Epithelial cell of prostate (primary cell): ENCODE data around the gene TEAD2.

Experiments used
- DNase-seq: peaks from one replicate; pipeline ENCODE4 v3.0.0-alpha.2; 2011; ENCODE audit warnings: low read depth, low spot score
- H3K27ac ChIP-seq: fragments of 450-650 bp; 2 replicates; pipeline ENCODE4 v1.5.1; 2017; ENCODE audit warnings: mild to moderate bottlenecking

Gene TEAD2

DNA sequence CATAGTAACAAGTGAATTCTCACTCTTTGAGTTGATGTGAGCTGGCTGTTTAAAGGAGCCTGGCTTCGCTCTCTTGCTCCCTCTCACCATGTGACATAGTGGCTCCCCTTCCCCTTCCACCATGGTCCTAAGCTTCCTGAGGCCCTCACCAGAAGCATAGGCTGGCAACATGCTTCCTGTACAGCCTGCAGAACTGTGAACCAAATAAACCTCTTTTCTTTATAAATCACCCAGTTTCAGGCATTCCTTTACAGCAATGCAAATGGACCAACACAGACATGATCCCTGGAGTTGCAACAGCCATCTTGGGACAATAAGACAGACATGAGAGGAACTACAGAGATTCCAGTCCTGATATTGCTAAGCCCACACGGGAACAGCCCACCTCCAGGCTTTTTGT lies 12.6 kb downstream of the TEAD2 start:
- no peak for DNase-seq
- H3K27ac ChIP-seq = no peak overlapping the region

DNA sequence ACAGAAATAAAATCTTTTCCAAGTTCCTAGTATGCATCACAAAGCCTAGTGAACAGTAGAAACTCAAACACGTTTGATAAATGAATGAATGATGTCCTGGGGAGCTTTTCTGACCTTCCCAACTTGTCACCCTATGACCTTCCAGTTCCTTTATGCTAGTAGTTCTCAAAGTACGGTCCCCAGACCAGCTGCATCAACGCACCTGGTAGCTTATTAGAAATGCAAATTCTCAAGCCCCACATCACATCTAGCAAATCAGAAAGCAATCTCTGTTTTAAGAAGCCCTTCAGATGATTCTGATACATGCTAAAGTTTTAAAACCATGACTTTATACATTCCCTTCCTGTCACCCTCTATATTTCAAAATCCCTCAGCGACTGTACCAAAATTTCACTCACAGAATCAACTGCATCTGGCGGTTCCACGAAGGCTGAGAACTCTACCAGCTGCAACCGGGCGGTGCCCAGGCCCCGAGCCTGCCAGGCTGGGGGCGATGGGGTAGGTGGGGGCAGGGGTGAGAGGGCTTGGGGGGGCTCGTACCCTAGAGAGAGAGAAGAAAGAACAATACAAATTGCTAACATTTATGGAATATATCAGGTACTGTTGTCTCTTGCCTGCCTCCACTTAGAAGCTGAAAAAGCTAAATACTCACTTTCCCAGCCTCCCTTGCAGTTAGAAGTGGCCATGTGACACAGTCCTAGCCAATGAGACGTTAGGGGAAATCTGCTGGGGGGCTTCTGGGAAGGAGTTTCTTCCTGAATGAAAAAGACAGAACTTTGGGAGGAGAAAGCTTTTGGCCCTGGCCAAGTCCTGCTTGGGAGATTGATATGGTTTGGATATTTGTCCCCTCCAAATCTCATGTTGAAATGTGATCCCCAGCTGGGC lies 13.7 kb downstream of the TEAD2 start:
- H3K27ac ChIP-seq = no peak overlapping the region
- no peak for DNase-seq

DNA sequence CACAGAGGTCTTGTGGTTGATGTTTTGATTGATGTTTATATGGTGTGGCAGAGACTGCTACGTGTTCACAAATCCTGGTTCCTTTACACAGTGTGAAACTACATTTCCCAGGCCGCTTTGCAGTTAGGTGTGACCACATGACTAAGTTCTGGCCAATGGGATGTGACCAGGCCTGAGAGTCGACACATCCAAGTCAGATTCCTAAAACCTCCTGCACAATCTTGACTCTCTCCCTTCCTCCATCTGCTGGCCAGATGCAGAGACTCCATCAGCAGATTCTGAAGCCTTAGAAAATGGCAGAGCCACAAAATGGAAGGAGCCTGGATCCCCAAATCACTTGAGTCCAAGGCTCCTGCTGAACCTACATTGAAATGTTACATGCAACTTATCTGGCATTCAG lies 14.4 kb downstream of the TEAD2 start:
- no peak overlapping the region for H3K27ac ChIP-seq
- no peak for DNase-seq

DNA sequence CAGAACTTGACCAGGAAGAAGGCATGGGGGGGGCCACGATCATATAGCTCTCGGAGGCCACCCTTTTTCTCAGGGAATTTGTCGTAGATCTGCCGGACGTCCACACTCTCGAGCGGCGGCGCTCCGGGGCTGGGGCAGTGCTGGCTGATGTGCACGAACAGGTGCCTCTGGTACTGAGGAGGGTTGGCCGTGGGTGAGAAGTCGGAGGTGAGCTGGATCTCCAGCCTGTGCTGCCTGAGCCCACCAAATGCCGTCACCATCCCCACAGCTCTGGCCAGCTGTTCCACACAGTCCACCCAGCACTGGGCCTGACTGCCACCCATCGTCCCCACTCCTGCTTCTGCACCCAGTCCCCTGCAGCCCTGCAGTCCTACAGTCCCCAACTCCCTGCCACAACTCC lies 15.0 kb downstream of the TEAD2 start:
- no peak for DNase-seq
- H3K27ac ChIP-seq = no peak overlapping the region

DNA sequence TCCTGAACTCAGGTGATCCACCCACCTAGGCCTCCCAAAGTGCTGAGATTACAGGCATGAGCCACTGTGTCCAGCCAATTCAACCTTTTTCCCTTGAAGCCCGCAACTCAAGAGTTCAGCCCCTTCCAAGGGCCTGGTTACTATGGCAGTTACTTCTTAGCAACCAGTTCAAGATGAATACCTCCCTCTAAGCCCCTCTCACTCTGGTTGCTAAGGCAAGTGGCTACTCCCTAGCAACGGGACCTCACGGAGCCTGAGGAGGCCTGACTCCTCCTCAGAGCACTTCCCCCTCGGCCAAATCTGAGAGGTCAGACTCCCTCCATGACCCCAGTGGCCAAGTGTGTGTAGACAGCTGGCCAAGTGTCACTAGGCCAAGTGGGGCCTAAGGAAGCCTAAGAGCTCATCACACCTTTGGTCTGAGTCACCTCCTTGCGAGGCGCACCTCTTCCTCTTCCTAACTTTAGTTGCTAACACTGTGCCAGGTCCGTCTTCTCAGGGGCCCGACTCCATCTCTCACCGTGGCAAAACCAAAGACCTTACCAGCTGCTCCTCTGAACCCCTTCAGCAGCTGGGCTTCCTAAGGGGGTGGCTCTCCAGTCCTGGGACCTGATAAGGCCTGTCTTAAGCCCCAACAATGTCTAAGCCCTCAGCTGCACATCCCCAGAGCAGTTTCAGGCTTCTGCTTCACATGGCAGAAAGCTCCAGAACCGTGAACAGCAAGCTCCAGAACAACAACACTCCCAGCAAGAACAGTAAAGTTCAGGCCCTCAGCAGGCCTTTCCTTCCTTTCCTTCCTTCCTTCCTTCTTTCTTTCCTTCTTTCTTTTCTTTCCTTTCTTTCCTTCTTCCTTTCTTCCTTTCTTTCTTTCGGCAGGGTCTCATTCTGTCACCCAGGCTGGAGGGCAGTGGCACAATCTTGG lies 17.5 kb downstream of the TEAD2 start:
- no peak overlapping the region for H3K27ac ChIP-seq
- no peak for DNase-seq

DNA sequence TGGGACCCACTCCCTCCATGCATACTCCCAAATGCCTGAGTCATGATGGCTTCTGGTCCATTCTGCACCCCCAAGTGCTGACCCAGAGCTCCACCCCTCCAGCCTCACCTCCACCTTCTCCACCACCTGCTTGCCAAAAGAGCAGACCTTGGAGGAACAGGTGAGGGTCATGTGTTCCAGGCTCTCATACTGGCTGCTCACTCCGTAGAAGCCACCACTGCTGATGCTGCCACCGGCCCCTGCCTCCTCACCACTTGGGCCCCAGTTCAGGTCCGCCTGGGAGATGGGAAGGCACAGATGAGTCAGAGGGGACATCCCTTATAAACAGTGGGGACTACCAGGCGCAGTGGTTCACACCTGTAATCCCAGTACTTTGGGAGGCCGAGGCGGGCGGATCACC lies 19.1 kb downstream of the TEAD2 start:
- no peak for DNase-seq

DNA sequence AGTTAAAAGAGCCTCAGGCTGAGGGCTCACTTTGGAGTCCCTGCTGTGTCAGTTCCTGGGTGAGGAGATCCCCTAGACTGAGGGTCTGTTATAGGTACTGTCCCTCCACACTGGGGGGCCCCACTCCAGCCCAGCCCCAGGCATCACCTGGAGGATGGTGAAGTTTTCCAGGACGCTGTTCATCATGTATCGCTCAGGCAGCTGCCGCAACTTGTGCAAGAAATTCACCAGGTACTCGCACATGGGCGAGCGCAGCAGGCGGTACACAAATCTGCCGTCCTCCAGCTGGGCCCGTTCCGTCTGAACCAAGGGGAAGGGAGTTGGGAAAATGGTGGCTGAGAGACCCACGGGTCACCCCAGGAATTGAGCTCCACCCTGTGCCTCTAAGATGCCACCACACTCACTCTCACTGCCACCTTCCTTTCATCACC lies 19.9 kb downstream of the TEAD2 start:
- no peak overlapping the region for H3K27ac ChIP-seq

More for the DNA sequence above, 19.1 kb downstream of the TEAD2 start:
- no peak overlapping the region for H3K27ac ChIP-seq

DNA sequence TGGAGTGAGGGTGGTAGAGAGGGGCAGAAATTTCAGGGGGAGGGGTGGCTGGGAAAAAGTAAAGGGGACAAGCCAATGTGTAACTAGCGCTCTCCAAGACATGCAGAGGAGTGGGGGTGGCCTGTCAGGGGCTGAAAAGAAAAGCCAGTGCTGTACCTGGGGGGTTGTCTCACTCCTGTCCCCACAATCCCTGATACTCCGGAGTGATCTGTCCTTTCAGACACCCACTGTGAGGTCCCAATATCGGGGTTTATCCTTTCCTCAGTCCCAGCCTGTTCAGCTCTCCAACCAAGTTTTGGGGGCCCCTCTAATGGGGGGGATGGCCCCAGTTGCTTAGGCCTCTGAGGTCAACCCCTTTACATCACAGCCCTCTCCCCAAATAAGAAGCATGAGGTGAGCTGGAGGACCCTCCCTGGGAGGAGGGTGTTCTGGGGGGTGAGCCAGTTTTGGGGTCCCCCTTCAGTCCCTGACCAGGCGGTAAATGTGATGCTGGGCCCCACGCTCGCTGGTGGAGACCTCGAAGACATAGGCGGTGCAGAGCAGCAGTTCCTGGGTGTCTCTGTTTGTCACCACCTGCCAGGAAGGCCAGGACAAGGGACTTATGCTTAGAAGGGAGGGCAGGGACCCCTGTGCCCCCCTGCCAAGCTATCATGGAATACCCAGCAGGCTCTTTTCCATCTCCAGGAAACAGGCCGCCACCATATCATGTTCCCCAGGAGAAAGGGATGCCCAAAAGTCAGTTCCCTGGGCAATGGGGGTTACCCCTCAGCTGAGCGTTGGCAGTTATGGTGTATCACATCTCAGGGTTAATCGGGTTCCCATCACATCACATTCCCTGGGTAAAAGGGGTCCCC lies 21.1 kb downstream of the TEAD2 start:
- DNase-seq = no peak
- no peak overlapping the region for H3K27ac ChIP-seq

More for the DNA sequence above, 19.9 kb downstream of the TEAD2 start:
- no peak for DNase-seq

DNA sequence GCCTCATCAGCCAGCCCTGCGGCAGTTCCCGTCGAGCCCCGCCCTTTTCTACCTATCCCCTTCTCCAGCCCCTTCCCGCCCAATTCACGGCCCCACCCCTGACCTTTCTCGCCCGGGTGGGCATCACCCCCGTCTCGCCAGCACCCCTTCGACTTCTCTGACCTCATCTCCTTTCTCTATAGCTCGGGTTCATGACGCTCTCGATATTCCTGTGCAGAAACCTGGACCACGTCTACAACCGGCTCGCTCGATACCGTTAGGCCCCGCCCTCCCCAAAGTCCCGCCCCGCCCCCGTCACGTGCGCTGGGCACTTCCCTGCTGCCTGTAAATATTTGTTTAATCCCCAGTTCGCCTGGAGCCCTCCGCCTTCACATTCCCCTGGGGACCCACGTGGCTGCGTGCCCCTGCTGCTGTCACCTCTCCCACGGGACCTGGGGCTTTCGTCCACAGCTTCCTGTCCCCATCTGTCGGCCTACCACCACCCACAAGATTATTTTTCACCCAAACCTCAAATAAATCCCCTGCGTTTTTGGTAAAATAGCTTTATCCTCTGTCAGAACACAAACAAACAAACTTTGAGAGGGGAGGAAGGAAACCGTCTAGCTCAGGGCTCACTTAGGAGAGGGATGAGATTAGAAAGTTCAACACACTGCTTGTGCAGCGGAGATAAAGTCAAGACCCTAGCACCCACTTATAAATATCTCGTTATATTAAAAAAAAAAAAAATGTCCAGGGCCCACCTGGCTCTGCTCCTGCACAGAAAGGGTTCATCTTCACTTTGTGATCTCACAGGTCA lies 21.9 kb downstream of the TEAD2 start:
- H3K27ac ChIP-seq = no peak overlapping the region
- DNase-seq = no peak

DNA sequence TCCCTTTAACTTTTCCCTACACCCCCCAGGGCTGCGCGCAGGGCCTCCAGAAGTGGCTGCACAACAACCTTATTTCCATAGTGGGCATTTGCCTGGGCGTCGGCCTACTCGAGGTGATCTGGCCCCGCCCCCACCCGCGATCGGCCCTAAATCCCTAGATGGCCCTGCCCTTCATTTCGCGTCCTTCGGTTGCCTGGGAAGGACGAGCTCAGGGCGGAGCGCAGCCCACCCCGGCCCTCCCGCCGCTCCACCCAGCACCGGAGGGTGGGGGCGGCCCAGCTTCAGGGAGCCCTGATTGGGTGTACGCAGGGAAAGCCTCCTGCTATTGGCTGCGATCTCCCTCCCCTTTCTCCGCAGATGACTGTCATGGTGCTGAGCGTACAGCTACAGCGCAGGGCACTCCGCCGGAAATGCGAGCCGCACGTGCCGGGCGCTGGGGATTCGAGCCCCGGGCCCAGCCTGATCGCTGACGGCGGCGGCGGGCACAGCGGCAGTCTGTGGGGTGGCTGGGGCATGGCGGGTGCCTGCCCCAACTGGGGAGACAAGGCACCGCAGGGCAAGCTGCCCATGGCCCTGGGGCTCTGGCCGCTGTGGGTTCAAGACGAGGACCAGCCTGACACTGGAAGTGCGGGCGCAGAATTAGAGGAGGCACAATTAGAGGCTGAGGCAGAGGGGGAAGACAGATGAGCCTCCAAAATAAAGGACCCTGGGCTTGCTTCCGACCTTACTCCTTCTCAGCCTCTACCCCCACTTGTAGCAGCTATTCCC lies 22.7 kb downstream of the TEAD2 start:
- no peak overlapping the region for H3K27ac ChIP-seq
- peak; percentile 51 for DNase-seq

DNA sequence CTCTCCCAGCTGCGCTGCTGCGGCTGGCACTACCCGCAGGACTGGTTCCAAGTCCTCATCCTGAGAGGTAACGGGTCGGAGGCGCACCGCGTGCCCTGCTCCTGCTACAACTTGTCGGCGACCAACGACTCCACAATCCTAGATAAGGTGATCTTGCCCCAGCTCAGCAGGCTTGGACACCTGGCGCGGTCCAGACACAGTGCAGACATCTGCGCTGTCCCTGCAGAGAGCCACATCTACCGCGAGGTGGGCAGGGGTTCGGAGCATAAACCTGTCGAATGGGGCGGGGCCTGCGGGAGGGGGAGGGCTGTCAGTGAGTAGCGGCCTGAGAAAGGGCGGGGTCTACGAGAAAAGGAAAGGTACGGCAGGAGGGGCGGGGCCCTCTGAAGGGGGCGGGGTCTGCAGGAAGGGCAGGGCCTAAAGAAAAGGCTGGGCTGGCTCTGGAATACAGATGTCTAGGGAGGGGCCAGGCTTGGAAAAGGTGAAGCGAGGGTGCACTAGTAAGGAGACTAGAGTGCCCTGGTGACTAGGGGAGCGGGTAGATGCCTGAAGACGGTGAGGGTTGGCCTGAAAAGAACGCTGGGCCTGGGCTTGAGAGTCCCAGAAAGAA lies 23.4 kb downstream of the TEAD2 start:
- H3K27ac ChIP-seq = no peak overlapping the region
- DNase-seq = peak; percentile 51

DNA sequence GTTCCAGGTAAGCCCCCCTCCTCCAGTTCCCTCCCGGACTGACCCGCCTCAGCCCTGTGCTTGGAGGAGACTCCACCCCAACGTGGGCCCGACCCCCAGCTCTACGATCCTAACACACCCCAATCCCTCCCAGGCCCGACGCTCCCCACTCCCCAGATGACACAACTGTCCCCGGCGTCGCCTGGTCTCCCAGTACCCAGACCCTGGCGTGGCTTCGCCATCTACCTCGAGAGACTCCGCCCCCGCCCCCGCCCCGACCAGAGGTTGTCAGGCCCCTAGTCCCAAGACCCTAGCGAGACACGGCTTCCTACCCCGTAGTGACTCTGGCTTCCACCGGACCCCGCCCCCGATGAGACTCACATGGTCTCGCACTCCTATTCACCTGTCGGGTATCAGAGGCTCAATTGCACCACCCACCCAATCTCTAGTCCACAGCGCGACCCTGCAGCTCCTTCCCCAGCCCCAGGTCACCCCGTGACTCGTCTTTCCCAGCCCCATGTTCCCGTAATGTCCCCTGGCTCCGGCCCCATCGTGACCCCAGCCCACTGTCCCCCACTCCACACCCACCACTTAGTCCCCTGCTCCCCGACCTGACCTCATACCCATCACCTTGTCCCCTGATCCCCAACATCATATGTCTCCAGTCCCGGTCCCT lies 24.1 kb downstream of the TEAD2 start:
- H3K27ac ChIP-seq = no peak overlapping the region
- DNase-seq = no peak

DNA sequence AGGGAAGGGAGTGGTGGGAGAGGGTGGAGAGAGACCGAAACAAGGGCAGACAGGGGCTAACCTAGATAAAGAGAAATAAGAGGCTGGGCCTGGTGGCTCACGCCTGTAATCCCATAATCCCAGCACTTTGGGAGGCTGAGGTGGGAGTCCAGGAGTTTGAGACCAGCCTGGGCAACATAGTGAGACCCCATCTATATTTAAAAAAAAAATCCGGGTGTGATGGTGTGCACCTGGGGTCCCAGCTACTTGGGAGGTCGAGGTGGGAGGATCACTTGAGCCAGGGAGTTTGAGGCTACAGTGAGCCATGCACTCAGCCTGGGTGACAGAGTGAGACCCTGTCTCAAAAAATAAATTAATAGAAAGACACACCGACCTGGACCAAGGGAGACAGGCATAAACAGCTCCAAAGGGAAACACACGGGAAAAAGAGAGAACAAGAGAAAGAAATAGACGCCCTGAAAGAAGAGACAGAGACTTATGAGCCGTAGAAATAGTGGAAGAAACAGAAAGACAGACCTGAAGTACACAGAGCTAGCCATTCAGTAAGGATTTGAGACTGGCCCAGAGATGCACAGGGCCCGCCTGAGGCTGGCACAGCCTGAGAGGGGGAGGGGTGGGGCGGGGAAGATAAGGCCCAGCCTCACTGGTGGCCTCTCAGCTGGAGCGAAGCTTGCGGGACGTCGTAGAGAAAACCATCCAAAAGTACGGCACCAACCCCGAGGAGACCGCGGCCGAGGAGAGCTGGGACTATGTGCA lies 24.8 kb downstream of the TEAD2 start:
- no peak overlapping the region for H3K27ac ChIP-seq
- DNase-seq = no peak

DNA sequence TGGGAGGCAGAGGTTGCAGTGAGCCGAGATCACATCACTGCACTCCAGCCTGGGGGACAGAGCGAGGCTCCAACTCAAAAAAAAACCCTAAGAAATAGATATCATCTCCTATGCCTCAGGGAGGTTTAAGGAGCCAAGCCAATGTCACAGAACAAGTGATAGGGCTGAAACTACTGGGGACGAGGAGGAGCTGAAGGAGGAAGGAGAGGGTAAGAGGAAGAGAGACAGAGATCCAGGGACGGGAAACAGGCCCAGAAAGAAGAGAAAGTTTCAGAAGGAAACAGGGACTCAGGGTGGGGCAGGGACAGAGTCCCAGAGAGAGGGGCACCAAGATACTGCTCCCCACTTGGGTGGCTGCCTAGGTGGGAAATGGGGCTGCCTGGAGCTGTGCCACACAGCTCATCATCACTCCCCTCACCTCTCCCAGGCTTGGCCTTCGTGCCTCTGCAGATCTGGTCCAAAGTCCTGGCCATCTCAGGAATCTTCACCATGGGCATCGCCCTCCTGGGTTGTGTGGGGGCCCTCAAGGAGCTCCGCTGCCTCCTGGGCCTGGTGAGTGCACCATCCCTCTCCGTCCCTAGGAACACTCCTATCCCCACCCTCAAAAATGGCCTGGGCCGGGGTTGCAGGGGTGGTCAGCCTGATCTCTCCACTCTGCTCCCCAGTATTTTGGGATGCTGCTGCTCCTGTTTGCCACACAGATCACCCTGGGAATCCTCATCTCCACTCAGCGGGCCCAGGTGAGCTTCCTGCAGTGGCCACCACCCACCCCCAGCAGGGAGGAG lies 25.5 kb downstream of the TEAD2 start:
- H3K27ac ChIP-seq = no peak overlapping the region
- no peak for DNase-seq

DNA sequence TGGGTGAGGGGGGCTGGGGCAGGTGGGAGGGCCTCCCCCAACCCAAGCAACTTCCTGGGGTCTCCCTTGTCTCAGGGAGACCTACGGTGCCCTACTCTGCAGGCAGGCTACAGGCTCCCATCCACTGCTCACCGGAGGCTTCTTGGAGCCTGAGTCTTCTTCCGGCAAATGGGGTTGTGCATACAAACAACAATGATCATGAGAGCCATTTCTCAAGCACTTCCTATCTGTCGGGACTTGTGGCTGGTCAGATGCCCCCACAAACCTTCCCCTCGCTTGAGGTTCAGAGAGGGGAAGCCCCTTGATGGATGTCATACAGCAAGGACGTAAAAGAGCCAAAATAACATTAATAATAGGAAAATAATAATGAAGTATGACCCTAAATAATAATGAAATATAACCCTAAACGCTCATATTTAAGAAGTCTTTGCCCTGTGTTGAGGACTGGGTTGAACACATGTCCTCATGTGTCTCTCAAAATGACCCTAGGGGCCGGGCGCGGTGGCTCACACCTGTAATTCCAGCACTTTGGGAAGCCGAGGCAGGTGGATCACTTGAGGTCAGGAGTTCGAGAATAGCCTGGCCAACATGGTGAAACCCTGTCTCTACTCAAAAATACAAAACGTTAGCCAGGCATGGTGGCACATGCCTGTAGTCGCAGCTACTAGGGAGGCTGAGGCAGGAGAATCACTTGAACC lies 26.3 kb downstream of the TEAD2 start:
- H3K27ac ChIP-seq = no peak overlapping the region
- no peak for DNase-seq
